ENCODE measurements around the gene CBX6.
"Not testable (repeated sequence)": the region's sequence is repeated elsewhere in the genome, so short reads cannot be mapped to it uniquely, and the experiment has no call there.

CBX6 gene

DNA sequence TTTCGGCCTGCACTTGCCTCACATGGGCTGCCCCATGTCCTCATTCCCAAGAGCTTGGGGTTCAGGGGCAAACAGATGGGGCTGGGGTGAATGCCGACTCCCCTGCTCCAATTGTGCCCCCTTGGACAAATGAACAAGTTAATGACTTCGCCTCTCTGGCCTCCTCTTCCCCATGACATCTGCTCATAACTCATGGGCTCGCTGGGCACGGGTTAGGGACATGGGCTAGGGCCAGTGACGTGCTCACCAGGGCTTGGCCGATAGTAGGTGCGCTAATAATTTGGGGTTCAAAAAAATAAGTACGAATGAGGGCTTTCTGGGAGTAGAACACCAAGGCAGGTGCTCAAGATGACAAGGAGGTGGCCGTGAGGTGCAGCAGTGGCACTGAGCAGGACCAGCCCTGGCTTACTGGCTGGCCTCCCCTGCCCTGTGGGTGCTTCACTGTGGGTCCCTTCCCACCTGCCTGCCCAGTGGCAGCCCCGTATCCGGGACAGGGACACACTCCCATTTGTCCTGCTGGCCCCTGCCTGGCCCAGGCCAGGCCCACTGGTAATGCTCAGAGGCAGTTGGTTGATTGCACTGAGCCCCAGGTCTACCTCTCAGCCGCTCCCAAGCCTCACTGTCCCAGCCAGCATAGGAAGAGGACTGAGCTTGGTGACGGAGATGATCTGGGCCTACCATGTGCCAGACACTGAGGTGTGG lies 12.3 kb downstream of the CBX6 start:
- no peak for DNase-seq

DNA sequence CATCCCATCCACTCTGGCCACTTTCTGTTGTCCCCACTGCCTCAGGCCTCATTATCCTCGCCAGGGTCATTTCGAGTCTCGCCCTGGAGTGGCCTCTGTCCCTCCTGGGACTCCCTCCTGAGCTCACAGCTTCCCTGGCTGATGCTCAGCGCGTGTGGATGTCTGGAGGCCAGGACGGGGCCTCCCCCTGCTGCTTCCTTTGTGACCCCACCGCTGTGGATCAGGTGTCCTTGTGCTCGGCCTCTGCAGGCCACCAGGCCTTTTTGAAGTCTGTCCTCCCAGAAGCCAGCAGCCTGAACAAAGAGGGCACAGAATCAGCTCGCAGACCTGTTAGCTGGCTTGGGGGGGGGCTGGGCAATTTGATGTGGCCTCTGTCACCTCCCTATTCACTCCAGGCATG lies 13.5 kb downstream of the CBX6 start:
- DNase-seq, result no peak

DNA sequence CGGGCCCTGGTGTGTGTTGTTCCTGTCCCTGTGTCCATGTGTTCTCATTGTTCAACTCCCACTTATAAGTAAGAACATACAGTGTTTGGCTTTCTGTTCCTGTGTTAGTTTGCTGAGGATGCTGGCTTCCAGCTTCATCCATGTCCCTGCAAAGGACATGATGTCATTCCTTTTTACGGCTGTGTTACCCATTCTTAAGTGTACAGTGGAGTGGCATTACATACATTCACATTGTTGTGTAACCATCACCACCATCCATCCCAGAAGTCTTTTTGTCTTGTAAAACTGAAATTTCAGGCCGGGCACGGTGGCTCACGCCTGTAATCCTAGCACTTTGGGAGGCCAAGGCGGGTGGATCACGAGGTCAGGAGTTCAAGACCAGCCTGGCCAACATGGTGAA lies 17.5 kb downstream of the CBX6 start:
- not testable (repeated sequence) for DNase-seq

DNA sequence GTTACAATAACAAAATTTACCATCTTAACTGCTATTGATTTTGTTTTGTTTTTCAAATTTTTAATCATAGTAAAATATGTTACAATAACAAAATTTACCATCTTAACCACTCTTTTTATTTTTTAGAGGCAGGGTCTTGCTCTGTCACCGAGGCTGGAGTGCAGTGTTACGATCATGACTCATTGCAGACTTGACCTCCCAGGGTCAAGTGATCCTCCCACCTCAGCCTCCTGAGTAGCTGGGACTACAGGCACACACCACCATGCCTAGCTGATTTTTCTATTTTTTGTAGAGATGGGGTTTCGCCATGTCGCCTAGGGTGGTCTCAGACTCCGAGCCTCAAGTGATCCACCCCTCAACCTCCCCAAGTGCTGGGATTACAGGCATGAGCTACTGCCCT lies 18.1 kb downstream of the CBX6 start:
- not testable (repeated sequence) for DNase-seq

DNA sequence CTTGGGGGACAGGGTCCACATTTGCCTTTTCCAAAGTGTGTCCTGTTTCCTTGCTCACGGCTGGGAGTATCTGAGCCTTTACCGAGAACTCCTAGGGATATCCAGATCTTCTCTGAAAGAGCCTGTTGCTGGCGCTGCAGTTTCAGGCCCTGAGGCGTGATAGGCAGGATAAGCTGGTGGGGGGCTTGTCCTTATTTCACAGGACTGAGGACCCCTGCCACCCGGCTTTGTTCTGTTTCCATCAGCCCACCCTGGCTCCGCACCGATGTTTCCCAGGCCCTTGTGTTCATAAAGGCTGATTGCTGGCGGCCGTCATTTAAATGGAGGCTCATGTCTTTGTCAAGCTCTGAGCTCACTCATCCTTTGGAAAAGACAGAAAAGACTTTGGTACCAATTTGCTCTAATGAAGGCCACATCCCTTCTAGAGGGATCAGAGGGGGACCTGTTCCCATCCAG lies 18.8 kb downstream of the CBX6 start:
- no peak for DNase-seq

DNA sequence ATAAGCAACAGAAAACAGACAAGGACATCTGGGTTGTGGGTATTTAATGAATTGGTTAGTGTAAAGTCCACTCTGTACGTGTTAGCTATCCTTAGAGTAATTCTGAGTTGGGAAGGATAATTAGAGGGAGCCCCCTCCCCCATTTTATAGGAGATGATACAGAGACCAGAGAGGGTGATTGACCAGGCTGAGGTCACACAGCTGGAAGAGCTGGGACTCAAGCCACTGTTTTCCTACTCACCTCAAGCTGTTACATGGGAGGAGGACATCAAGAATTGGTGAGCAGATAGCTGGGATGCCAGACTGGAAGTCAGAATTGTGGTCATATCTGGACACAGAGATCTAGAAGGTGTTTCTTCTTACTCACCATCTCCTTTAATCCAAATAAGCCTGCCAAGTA lies 19.5 kb downstream of the CBX6 start:
- DNase-seq, result no peak

DNA sequence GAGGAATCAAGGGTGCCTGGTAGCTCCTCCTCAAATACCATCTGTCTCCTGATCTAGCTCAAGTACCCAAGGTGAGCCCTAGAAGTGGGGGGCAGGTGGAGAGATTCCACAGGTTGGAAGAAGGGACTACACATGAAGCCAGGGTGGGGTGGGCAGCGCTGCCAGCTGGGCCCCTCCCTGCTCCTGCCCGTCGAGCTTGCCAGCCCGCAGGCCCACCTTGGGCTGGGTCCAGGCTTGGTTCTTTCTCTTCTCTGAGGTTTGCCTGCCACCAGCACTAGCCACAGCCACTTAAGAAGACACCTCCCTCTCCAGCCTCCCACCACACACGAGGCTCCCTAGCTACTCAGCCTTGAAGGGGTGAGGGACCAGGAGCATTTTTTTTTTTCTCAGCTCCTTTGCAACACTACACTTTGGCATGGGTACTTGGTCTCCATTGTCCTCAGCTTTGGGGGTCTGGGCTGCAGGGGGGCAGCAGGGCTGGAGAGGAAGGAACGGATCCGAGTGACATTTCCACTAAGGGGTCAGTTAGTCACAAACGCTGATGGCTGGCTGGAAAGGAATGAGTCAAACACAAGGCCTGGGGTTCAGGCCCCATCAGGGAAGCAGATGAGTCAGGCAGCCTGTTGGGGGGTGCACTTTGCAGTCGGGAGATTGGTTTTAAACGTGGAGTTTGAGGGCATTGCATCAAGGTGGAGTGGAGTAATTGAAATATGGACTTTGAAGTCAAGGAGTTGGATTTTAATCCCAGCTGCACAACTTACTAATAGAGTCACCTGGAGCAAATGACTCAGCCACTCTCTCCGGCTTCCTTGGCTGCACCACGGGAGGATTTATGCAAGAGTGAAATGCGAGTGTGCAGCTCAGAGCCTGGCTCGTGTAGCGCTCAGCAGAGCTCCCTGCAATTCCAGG lies 20.8 kb downstream of the CBX6 start:
- no peak for DNase-seq

DNA sequence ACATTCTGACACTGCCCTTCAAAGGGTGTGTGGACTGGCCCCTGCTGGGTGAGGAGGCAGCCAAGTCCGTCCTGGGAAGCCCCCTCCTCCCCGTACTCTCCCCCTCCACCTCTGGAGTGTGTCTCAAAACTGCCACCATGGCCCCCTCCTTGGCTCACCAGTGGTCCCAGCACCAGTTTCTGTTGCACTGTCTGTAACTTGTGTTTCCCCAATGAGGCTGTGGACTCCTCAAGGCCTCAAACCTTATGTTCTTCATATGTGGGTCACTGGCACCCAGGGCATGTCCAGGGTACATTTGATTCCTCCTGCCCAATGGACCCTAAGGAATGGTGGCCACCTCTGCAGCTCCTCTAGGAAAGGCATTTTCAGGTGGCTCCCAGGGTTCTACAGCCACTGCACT lies 21.6 kb downstream of the CBX6 start:
- no peak for DNase-seq

DNA sequence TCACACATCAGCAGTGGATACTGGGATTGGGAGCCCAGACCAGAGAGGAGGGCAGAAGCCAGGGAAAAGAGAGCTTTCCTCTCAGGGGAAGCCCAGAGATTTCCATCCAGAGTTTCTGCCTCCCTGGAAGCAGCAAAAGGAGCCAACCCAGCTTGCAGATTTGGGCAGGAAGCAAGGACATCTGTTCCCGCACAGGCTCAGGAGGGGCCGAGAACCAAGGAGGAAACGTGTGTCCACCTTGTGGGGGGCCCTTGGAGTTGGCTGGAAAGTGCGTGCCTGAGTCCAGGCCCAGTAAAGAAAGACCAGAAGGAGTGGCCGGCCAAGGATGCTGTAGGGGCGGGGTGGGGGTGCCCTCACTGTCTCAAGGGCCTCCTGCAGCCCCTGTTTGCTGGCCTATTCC lies 22.2 kb downstream of the CBX6 start:
- DNase-seq, result no peak

DNA sequence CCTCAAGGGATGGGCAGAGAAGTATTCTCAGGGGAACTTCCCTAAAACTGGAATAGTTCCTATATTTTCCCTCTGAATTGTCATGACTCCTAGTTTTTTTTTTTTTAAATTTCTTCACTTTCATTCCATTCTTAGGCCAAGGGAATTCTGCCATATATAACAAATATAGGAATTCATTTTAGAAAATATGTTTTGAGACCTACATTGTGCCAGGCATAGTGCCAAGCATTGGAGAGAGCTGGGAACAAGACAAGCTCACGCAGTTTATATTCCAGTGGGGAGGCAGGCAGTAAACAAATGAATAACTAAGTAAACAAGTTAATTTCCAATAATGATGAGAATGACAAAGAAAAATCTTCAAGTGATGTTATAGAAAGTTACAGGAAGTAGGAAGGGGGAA lies 25.6 kb downstream of the CBX6 start:
- DNase-seq, result no peak

DNA sequence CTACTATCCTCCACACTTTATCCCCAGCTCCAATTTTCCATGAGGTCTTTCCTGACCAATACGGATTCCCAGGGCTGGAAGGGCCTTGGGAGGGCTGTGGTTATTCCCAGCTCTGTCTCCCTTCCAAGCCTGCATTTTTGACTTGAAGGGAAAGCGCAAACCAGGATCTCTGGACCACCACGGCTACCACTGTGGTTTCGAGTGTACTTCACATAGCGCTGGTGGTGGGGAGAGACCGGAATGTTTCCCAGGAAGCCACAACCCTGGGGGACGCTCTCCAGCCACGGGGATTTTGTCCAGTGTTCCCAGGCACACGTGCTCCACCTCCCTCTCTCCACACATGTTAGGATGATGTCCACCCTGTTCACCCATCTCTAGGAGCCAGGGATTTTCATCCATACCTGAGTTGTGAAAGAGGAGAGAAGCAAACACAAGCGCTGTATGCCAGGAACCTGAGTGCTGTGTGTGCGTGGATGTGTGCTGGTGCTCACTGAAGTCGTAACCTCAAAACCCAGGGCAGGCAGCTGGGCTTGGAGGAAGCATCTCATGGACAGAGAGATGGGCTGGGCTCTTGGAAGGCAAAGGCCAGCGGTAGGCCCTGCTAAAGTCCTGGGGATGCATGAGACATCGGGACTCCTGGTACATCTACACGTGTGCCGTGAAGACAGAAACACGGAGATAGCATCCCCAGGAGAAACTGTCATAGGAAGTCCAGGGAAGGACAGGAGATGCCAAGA lies 26.8 kb downstream of the CBX6 start:
- no peak for DNase-seq

DNA sequence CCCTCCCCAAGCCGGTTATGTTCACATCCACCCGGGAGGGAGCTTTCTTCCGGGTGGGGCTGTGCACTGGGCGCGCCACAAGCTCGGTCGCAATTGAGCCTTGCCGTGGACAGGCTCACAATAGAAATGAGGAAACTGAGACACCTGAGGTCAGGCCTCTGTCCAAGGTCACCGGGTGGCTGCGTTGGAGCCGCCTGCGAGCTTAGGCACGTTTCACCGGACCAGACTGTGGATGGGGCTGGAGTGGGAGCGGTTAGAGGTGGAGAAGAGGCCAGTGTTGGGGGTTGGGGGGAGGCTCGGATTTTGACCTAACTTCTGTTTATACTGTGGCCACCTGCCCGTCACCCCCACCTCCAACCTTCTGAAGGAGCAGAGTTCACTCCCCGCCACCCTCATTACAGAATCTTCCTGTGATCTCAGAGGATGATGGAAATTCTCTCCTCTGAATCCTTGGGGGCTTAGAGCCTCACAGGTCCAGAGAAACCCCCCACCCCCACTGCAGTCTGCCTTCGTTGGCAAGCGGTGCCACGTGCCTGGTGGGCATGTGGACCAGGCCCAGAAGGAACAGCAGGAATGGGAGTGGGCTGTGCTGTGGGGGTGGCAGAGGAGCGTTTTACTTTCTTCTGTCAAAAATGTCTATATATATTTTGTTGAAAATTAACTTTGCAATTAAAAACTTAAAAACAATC lies 27.6 kb downstream of the CBX6 start:
- no peak for DNase-seq

DNA sequence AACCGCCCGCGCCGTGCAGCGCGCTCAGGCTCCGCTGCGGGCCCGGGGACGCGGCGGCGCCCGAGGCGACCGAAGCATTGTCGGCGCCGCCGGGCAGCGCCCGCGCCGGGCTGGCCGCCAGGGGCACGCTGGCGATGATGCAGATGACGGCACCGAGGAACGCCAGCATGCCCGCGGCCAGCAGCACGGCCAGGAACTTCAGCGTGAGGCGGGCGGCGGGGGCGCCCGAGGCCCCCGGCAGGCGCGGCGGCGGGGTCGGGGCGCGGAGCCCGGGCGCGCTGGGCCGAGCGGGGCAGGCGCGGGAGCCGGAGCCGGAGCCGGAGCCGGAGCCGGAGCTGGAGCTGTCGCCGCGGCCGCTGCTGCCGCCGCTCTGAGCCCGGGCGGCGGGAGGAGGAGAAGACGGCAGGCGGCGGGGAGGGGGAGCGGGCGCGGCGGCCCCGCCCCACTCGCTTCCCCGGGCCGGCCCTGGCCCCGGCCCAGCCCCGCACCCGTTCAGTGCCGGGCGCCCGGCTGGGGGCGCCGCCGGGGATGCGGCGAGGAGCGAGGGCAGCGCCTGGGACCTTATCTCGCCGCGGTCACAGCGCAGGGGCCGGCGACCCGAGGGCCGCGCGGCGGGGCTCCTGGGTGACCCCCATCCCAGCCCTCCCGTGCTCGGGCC lies 28.2 kb downstream of the CBX6 start, which contains the start of gene NPTXR:
TSS of gene NPTXR (minus strand) at position 372 of the 658 bp plus-strand sequence.
- peak; percentile 27 for DNase-seq

DNA sequence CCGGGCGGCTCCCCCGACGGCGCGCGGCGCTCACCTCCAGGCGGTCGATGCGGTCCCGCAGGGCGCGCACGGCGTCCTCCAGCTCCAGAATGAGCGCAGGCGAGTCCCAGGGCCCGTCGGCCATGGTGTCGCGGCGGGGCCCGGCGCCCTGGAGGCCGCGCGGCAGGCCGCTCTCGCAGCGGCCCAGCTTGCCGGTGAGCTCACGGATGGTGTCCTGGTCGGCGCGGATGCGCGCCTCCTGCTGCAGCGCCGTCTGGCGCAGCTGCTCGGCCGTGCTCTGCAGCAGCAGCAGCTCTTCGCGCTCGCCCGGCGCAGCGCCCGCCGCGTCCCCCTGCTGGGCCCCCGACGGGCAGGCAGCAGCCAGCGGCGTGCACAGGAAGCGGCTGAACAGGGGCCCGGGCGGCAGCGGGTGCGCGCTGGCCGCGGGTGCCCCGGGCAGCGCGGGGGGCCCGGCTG lies 28.8 kb downstream of the CBX6 start:
- DNase-seq, result peak; percentile 32

DNA sequence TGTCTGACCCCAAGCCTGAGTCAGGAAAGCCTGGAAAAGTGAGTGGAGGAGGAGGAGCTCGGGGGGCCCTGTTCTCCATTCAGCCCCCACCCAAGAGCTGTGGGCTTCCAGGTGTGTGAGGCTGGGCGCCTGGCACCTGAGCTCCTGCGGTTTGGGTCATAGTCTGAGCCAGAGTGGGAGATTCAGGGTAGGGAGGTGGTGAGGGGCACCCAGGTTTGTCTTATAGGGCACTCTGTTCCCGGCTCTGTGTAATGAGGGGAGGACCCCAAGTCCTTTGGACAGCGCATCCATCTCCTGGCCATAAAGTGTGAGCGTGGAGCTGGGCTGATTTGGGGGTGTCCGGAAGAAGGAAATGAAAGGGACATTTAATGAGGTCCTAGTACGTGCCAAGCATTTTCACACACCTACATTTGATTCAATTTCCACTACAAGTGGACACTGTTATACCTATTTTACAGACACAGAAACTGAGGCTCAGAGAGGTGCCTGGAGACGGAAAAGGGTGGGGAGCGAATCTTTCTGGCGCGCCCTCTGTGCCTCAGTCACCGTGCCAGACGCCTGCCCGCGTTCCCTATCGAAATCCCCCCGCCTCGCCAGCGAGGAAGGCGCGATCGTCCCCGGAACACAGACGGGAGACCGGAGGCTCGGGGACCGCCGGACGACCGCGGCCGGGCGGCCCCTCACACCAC lies 29.4 kb downstream of the CBX6 start:
- DNase-seq, result no peak

DNA sequence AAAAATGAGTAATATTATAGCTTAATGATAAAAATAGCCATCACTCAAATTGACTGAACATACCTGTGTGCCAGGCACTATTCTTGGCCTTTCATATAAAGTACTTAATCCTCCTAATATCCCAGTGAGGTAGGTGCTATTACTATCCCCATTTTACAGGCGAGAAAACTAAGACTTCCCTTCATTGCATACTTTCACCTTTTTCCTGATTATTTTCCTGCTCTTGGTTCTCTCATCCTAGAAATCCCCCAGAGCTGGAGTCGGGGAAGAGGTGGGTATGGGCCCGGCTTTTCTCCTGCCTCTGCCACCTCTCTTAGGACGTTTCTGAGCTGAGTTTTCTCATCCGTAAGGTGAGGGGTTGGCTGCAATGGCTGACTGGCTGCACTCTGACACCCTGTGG lies 30.4 kb downstream of the CBX6 start:
- no peak for DNase-seq

DNA sequence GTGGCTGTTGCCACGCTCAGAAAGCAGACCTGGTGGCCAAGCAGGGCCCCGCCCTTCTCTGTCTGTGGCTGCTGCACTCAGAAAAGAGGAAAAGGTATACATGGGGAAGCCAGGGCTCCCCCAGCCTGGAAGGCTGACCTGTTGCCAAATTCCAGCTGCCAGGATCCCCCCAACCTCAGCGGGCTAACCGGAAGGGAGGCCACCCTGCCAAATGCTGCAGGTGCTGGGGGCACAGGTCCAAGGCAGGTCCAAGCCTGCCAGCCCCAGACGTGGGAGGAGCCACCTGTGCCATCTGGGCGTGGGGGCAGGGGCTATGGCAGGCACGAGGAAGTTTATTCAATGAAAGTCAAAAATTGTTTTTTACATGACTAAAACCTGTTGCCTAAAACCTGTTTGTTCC lies 30.8 kb downstream of the CBX6 start:
- no peak for DNase-seq

DNA sequence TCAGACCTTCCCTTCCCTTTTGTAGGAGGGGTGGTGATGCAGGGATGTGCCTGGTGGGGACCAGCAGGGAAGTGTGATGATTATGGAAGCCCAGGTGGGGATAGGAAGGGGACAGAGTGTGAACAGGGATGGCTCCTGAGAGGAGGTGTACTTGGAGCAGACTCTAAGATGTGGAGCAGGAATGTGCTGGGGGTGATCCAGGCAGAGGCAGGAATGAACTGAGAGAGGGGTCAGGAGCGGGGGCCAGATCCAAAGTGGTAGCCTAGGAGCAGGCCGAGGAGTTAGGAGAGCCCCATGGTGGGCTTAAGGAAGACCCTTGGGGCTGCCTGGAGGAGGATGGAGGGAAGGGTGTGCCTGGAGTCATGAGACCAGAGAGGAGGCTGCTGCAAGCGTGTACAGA lies 31.9 kb downstream of the CBX6 start:
- DNase-seq, result no peak

DNA sequence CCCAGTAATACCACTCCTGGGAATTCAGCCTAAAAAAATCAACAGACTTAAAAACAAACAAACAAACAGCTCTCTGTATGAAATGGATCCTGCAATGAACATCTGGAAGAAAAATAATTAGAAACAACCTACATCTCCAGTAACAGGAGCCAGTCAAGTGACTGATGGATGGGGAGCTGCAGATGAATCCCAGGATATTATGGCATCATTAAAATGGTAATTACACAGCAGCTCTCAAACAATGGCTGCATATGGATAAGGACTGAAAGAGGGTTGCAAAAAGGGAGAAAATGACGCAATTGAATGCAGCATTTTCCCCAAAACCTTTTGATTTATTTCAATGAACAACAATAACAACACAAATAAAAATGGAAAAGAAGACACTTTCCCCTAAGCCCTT lies 32.3 kb downstream of the CBX6 start:
- no peak for DNase-seq

DNA sequence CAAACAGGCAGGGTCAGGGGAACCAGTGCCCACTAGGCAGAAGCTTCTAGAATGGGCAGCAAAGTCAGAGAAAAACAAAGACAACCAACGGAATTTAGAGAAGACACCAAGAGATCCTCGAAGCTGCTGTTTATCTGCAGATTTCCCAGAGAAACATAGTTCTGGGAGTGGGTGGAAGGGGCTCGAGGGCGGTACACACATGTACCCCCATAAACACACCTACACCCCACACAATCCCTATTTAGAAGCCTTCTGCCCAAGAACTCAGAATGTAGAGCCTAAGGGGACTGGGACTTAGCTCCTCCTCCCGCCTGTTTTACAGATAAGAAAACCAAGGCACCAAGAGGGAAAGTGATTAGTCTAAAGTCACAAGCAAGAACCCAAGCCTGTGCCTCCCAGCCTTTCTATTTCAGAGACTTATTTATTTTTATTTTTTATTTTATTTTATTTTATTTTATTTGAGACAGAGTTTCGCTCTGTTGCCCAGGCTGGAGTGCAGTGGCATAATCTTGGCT lies 34.5 kb downstream of the CBX6 start:
- DNase-seq, result no peak

DNA sequence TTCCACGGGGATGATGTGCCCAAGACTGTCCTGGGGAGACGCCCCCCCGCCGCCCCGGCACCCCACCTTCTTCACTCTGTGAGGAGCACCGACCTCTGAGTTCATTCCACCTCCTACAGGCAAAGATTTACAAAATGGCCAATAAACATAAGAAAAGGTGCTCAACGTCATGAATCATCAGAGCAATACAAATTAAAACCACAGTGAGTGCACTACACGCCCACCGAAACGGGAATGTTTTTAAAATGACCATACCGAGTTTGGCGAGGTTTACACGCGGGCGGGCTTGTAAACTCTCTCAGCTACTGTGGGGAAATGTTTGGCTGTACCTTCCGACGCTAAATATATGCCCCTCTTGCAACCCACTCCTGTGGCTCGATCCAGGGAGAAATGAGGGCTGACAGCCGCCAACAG lies 36.1 kb downstream of the CBX6 start:
- no peak for DNase-seq
